RWPE2 (cell line): Measurements from ENCODE around the gene SLC25A40.

ENCODE experiments used
- ATAC-seq: fragments of 200-7000 bp; cut with Tn5 transposase; 3 replicates; pipeline ENCODE4 v1.9.1; 2021; ENCODE audit warnings: low read depth
- DNase-seq: peaks from one replicate; pipeline ENCODE4 v3.0.0-alpha.2; 2020; ENCODE audit warnings: low spot score
- H3K27ac ChIP-seq: fragments of 450-650 bp; 2 replicates; pipeline ENCODE4 v1.5.1; 2017; ENCODE audit warnings: mild to moderate bottlenecking; ENCODE audit not compliant: poor library complexity, severe bottlenecking
- H3K27me3 ChIP-seq: fragments of 250-450 bp; sonication (Bioruptor Pico); 2 replicates; pipeline ENCODE4 v1.5.1; 2021; ENCODE audit warnings: mild to moderate bottlenecking, moderate library complexity; ENCODE audit not compliant: insufficient read depth, poor library complexity, severe bottlenecking
- H3K36me3 ChIP-seq: fragments of 250-450 bp; sonication (Bioruptor Pico); 2 replicates; pipeline ENCODE4 v1.5.1; 2020; ENCODE audit warnings: low read depth, mild to moderate bottlenecking, moderate library complexity
- H3K4me1 ChIP-seq: fragments of 250-450 bp; sonication (Bioruptor Pico); 2 replicates; pipeline ENCODE4 v1.5.1; 2021; ENCODE audit warnings: mild to moderate bottlenecking, moderate library complexity; ENCODE audit not compliant: insufficient read depth, poor library complexity, severe bottlenecking
- H3K4me3 ChIP-seq: fragments of 250-450 bp; sonication (Bioruptor Pico); 2 replicates; pipeline ENCODE4 v1.5.1; 2021; ENCODE audit warnings: mild to moderate bottlenecking, moderate library complexity; ENCODE audit not compliant: severe bottlenecking
- H3K9me3 ChIP-seq: fragments of 250-450 bp; sonication (Bioruptor Pico); 2 replicates; pipeline ENCODE4 v1.5.1; 2021; ENCODE audit warnings: mild to moderate bottlenecking, moderate library complexity; ENCODE audit not compliant: severe bottlenecking
- CTCF ChIP-seq: fragments of 450-650 bp; IDR thresholded peaks from one replicate; pipeline ENCODE4 v1.5.1; 2017; ENCODE audit warnings: mild to moderate bottlenecking, moderate library complexity; ENCODE audit not compliant: poor library complexity, severe bottlenecking

Gene SLC25A40

DNA sequence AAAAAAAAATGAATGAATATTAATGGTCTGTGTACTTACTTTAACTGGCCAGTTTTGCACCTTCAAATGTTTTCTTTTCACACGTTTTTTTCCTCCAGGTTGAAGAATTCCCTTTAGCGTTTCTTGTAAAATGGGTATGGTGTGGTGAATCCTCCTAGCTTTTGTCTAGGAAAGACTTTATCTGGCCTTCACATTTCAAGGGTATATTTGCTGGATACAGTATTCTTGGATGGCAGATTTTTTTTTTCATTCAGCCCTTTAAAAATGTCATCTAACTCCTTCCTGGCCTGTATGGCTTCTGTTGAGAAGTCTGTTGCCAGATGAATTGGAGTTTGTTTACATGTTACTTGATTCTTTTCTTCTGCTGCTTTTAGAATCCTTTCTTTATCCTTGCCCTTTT, 10.1 kb downstream of the SLC25A40 start:
- ATAC-seq (no peak), DNase-seq (no peak)
- no peaks in the 10 kb centered on the region for H3K4me1 ChIP-seq
- TF ChIP-seq CTCF, result no peak
- no peak overlapping the region for H3K27ac ChIP-seq
- peaks cover 7% of the 10 kb centered on the region; the same call in 1 of the 2 replicates for H3K36me3 ChIP-seq
- H3K27me3 ChIP-seq, result no peaks in the 10 kb centered on the region
- H3K9me3 ChIP-seq, result no peaks in the 10 kb centered on the region
- H3K4me3 ChIP-seq, result no peak overlapping the region

DNA sequence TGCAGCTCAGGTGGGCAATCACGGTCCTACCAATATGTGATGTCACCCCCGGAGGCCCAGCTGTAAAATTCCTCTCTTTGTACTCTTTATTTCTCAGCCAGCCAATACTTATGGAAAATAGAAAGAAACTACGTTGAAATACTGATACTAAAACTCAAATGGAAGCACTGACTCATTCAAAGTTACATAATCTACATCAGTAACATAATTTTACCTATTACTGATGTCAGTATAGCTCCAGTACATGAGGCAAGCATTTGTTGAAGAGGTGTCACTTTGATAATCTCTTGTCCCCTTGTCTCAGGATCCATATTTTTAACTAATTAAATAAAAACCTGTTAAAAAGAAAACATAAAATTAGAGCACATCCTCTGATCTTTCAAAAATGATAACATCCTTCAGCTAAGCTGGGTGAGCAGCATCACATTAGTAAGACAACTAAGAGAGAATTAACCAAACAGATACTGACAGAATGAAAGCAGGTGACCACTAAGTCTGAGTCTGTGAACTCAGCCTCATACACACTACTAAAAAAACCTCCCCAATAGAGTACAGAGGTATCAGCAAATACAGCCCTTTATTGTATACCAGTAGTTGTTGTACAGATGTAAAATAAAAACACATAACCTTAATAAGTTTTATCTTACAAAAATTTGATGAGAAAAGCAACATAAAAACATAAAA, 17.6 kb downstream of the SLC25A40 start:
- H3K4me3 ChIP-seq, result no peak overlapping the region
- peaks cover 49% of the 10 kb centered on the region for H3K36me3 ChIP-seq

DNA sequence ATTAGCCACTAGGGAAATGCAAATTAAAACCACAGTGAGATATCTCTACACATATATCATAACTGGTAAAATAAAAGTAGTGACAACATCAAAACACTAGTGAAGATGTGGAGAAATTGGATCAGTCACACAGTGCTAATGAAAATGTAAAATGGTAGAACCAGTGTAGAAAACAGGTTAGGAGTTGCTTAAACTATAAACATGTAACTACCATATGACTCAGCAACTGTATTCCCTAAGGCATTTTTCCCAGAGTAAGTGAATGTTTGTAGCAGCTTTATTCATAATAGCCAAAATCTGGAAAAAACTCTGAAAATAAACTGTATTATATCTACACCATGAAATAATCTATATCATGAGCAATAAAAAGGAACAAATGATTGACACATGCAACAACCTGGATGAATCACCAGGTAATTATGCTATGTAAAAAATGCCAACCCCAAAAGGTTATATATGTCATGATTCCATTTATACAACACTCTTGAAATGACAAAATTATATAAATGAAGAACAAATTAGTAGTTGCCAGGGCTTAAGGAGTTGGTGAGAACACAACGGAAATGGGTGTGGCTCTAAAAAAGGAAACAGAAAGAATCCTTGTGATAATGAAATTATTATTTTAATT, 22.8 kb downstream of the SLC25A40 start:
- peaks cover 53% of the 10 kb centered on the region for H3K36me3 ChIP-seq
- TF ChIP-seq CTCF, result no peak
- H3K9me3 ChIP-seq, result no peaks in the 10 kb centered on the region
- H3K27ac ChIP-seq, result no peak overlapping the region
- no peak overlapping the region for H3K4me3 ChIP-seq
- peaks cover 7% of the 10 kb centered on the region for H3K4me1 ChIP-seq
- DNase-seq (no peak), ATAC-seq (no peak)
- H3K27me3 ChIP-seq, result no peaks in the 10 kb centered on the region

More for the DNA sequence above, 17.6 kb downstream of the SLC25A40 start:
- no peaks in the 10 kb centered on the region for H3K9me3 ChIP-seq
- ATAC-seq, result no peak
- H3K27ac ChIP-seq, result no peak overlapping the region
- TF ChIP-seq CTCF, result no peak
- peaks cover 1% of the 10 kb centered on the region for H3K4me1 ChIP-seq
- H3K27me3 ChIP-seq, result no peaks in the 10 kb centered on the region
- DNase-seq, result no peak

DNA sequence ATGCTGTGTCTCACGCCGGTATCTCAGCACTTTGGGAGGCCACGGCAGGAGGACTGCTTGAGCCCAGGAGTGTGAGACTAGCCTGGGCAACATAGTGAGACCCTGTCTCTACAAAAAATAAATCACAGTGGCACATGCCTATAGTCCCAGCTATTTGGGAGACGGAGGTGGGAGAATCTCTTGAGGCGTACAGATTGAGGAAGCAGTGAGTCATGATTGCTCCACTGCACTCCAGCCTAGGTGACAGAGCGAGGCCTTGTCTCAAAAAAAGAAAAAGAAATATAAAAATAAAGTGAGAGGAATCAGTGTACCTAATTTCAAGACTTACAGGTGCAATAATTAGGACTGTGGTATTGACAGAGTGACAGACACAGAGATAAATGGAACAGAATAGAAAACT, 23.9 kb downstream of the SLC25A40 start:
- peaks cover 7% of the 10 kb centered on the region for H3K4me1 ChIP-seq
- ATAC-seq (no peak), DNase-seq (no peak)
- no peak for TF ChIP-seq CTCF
- H3K4me3 ChIP-seq, result no peak overlapping the region
- no peaks in the 10 kb centered on the region for H3K9me3 ChIP-seq
- H3K27me3 ChIP-seq, result no peaks in the 10 kb centered on the region
- no peak overlapping the region for H3K27ac ChIP-seq
- H3K36me3 ChIP-seq, result peaks cover 48% of the 10 kb centered on the region
